Measurements from ENCODE around the gene ANKRD13D.
A peak's percentile ranks its signal among the peaks of the same experiment; 100 is the strongest.

ANKRD13D gene

DNA sequence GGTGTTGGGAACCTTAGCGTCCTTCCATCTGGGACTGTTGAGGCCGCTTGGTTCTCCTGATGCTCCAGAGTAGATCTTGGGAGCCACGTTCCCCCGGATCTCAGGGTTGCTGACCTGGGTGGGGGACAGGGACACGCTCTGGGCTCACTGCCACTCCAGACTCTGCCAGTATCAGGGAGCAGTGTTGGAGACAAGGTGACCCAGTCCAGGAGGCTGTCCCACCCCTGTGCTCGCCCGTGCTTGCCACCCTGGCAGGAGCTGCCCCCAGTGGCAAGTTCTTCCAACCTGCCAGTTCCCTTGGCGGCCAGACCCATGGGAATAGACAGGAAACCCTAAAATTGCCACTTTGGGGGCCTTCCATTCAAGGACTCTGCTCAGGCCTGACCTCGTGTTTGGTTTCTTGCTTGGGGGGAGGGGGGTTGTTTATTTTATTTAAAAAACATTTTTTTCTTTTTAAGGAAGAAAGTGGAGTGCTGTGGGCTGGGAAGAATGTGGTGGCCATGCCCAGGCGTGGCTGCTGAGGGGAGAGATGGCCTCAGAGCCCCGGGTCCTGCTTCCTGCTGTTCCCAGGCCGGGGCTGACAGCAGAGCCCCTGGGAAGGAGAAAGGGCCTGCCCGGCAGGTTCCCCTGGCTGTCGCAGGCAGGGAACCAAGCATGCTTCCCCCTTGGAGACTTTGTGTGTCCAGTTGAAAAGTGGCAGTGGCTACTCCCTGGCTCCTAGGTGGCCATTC lies 15.7 kb upstream of the ANKRD13D start:
- DNase-seq = no peak

DNA sequence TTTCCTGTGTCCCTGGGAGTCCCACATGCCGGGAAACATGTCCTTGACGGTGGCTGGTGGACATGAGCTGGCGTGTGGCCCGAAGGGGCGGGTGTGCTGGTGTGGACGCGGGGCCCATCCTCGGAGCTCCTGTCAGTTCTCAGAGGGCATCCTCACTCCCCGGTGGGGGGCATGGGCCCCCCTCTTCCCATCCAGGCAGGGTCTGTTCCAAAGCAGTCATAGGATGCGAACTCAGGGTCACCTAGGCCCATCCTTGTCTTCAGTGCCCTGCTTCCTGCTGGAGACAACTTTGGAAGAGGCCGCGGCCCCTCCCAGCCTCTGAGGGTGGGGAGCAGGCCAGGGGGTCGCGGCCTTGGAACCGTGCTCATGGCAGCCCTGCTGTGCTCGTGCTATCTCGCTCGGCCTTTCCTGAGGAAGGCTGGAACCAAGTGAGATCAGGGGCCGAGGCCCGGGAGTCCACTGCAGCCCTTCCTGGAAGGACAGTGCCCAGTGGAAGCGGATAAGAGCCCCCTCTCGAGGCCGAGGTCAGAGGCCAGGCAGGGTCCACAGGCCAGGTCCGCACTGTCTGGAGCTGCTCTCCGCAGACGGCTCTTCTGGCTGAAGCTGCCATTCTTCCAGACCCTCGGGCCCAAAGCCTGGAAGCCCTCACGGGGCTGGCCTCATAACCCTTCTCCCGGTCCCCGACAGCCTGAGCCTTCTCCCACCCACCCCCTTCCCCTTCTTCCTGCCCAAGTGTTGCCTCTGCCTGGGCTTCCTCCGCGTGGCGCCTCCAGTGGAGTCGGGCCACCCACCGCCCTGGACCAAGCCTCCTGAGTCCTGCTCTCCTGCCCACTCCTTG lies 14.1 kb upstream of the ANKRD13D start:
- DNase-seq = no peak

DNA sequence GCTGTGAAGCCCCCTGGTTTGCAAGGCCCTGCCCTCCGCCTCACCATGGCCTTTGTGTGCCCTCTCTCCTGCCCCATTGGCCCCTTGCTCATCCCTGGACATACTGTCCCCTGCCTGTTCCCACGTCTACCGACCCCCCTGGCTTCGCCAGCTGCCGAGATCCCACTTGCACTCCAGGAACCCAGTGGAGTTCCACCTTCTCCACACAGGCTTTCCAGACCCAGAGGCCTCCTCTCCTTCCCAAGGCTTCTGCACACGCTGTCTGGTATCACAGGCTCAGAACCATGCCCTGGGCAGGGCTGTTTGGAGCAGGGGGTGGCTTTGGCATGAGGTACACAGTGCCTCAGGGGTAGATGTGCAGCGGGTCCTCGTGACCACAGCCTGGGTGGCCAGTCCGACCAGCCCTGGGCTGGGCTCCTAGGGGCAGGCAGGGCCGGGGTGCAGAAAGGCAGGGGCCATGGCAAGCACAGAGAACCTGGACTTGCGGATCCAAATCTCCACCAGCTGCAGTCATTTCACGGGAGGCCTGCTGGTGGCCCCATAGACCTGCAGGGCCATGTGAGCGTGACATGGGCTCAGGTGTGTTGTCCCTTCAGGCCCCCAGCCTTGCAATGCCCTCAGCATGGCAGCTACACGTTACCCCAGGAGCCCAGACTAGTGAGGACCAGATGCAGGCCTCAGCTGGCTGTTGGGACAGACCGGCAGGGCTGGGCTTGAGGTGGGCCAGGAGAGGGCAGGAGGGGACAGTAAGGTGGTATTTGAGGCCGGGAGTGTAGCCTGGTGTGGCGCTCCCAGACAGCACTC lies 13.3 kb upstream of the ANKRD13D start:
- no peak for DNase-seq

DNA sequence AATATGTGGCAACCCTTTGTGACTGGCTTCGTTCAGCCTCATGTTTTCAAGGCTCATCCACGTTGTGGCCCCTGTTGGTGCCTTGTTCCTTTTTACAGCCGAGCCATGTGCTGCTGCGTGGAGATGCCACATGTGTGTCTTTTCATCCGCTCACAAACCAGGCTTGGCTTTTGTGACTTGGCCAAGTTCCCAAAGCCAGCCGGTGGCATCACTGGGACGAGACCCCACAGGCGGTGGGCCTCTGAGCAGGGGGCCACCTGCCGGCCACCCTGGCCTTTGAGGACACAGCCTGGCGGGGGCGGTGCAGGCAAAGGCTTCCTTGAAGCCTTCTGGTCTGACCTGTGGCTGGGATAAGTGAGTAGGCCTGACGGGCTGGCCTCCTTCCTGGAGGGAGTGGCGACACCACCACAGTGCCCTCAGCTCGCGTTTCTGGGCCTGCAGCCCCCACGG lies 12.3 kb upstream of the ANKRD13D start:
- peak in 1 of 51 donors; percentile 24 for DNase-seq

DNA sequence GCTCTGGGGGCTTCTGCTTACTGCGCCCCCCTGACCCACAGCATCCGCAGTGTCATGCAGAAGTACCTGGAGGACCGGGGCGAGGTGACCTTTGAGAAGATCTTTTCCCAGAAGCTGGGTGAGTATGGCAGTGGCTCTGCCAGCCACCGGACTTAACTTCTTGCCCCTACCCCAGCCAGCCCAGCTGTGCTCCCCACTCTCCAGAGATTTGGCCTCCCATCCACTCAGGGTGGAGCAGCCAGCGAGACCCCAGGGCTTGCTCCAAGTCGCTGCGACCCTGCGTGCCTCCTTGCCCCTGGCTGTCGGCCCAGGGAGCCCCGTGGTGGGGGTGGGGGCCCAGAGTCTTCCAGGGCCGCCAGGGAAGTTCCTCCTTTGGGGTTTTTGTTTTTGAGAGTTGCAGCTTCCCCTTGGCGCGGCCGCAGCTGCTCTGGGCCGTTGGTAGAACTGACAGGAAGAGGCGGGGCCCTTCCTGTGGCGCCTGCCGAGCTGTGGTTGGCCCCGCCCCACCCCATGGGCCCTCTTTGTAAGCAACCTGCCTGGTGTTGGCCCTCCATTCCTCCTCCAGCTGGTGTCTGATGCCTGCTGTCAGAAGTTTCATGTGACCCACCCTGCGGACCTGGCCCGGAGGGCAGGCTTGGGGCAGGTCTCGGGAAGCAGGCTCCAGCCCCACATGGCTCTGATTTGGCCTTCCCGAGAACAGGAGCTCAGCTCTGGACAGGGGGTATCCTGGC lies 11.7 kb upstream of the ANKRD13D start:
- peak in 27 of 51 donors; percentile 28 to 66 (median 43) for DNase-seq

DNA sequence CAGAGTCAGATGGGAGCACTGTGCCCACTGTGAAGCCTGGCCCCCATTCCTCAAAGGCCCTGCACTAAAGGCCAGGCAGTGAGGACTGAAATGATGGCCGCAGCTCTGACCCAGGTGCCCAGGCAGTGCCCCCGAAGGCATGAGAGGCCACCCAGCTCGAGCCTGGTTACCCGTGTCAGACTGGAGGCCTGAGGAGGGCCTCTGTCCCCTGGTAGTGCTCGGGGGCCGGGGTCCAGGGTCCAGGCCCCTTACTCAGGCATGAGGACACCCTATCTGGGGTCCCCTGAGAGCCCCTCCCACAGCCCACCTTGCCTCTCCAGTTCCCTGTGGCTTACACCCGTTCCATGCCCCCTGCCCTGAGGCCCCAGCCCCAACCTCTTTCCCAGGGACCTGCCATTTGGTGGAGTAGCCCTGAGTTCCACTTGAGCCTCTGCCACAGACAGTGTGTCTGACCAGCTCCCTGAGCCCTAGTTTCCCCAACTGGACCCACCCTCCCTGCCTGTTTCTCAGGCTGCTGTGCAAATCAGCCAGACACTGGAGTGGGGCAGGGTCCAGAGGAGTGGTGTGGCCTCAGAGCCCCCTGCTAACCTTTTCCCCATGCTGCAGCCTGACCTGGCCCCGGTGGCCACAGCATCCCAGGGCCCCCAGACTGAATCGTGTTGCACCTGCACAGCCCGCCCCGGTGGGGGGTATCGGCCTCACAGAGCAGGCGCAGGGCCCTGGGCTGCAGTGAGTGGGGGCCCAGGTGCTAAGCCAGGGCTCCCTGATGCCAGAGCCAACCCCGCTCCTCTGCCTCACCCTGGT lies 10.8 kb upstream of the ANKRD13D start:
- DNase-seq = no peak

DNA sequence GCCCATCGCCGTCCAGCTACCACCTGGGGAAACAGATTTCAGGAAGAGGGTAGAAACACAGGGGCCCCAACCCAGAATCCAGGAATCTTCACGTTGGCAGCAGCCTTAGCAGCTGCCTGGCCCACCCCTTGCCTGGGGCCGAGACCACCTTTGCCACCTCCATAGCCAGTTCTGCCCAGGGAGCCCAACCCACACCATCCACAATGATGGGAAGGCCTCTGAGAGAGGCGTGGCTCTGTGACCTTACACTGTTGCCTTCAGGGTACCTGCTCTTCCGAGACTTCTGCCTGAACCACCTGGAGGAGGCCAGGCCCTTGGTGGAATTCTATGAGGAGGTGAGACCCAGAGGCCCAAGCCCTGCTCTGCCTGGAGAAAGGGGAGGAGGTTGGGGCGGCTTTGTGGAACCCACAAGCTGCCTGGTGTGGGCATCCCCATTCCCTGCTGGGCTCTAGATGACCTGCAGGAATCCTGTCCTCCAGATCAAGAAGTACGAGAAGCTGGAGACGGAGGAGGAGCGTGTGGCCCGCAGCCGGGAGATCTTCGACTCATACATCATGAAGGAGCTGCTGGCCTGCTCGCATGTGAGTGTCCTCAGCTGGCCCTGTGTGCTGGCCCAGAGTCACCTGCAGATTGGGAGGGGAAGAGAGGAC lies 10.0 kb upstream of the ANKRD13D start:
- DNase-seq = no peak

DNA sequence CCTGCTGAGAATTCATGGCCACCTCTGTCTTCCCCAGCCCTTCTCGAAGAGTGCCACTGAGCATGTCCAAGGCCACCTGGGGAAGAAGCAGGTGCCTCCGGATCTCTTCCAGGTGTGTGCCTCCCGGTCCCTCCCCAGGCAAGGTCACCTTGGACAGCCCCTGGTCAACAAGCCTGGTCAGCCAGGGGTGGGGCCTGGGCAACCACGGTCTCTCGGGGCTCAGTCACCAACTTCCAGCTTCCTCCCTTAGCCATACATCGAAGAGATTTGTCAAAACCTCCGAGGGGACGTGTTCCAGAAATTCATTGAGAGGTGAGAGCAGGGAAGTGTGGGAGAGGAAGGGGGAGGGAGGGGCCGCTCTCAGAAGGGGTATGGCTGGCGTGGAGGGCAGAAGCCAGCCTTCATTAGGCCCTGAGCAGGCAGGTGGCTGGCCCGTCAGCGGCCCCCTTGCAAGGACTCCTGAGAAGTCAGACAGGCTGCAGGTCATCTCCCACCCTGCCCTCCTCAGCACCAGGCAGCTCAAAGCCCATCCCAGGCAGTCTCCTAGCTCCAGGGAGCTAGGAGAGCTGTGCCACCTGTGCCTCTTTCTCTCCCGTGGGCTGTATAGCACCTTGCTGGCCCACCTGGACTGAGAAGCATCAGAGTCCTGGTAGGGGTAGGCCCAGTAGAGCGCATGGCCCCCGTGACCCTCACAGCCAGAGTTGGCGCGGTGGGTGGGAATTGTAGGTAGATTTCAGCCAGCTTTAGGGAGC lies 9.3 kb upstream of the ANKRD13D start:
- DNase-seq = no peak

DNA sequence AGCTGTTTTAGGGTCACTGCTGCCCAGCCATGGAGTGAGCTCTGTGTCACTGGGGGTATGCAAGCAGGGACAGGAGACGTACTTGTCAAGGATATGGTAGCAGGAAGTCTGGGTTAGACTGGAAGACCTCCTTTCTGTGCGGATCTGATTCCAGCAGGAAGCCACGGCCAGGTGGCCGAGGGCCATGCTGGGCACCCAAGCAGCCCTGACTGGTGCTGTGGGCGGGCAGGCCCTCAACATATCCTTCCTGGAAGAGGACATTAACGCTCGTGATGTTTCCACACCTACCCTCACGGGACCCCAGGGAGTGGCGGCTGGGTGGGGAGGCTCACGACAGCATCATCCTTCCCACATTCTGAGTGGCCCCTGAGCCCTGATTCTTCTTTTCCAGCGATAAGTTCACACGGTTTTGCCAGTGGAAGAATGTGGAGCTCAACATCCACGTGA lies 8.7 kb upstream of the ANKRD13D start:
- no peak for DNase-seq

DNA sequence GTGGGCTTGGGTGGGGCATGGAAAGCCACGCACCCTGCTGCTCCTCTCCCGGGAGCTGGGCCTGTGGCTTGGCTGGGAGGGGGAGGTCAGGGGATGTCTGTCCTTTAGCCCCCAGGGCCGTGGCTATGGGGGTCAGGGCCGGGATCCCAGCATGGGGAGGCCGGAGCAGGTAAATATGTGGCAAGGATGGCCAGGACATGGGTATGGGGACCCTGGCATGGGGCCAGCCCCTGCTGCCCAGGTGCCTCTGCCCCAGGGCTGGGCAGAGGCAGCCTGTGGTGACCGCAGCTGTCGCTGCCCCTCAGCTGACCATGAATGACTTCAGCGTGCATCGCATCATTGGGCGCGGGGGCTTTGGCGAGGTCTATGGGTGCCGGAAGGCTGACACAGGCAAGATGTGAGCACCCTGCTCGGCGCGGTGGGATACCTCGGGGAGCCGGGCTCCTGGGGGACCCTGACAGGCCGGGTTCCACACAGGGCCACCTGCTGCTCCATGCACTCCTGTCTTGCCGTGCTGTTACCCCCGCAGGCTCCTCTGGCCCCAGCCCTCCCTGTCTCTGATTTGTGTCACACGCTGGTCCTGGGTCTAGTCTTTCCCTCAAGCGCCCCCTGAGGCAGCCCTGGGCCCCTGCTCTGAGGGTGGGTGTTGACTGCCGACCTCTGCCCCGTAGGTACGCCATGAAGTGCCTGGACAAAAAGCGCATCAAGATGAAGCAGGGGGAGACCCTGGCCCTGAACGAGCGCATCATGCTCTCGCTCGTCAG lies 8.1 kb upstream of the ANKRD13D start:
- DNase-seq = no peak

DNA sequence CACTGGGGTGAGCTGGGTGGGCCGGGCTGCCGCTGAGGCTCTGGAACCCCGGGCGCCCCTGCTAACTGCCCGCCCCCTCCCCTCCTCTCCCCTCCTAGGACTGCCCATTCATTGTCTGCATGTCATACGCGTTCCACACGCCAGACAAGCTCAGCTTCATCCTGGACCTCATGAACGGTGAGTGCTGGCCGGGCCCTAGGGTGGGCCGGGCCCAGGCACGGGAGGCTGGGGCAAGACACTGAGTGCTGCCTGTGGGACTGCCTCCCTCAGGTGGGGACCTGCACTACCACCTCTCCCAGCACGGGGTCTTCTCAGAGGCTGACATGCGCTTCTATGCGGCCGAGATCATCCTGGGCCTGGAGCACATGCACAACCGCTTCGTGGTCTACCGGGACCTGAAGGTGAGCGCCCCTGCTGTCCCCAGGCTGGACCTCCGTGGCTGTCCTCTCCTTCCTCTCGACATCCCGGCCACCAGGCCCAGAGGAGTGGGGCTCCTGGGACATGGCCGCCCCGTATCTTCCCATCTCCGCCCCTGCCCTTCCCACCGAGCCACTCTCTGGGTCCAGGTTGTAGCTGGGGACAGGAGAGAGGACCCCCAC lies 7.5 kb upstream of the ANKRD13D start:
- DNase-seq = no peak

DNA sequence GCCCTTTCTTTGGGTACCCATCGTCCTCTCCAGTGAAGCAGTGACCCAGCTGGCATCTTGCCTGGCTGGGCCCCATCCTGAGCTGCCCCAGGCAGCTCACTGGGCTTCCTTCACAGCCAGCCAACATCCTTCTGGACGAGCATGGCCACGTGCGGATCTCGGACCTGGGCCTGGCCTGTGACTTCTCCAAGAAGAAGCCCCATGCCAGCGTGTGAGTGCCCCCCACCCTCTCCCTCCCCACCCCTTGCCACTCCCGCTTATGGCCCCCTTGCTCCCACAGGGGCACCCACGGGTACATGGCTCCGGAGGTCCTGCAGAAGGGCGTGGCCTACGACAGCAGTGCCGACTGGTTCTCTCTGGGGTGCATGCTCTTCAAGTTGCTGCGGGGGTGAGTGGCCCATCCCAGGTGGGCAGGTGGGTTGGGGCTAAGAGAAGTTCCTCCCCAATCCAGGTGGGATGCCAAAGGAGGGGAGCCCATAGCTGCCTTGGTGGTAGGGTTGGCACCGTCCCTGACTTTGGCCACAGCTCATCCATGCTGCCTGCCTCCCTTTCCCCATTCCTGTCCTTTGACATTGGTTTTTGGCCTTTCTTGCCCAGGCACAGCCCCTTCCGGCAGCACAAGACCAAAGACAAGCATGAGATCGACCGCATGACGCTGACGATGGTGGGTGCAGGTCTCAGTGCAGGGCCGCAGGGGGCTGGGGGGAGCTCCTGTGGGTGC lies 6.8 kb upstream of the ANKRD13D start:
- DNase-seq = no peak

DNA sequence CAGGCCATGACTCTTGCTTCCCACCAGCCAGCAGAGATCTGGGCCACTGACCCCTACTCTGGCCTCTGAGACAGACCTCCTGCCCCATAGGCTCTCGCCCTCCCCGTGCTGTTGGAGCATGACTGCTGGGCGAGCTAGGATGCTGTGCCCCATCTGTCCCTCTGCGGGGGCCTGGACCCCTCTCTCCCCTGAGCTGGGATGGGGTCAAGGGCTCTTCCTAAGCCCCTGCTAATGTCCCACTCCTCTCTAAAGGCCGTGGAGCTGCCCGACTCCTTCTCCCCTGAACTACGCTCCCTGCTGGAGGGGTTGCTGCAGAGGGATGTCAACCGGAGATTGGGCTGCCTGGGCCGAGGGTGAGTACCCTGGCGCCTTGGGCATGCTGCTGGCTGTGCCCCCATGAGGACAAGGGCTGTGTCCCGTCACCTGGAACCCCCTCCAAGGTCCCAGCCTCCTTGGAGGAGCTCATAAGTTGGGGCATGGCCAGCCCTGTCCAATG lies 6.2 kb upstream of the ANKRD13D start:
- no peak for DNase-seq

DNA sequence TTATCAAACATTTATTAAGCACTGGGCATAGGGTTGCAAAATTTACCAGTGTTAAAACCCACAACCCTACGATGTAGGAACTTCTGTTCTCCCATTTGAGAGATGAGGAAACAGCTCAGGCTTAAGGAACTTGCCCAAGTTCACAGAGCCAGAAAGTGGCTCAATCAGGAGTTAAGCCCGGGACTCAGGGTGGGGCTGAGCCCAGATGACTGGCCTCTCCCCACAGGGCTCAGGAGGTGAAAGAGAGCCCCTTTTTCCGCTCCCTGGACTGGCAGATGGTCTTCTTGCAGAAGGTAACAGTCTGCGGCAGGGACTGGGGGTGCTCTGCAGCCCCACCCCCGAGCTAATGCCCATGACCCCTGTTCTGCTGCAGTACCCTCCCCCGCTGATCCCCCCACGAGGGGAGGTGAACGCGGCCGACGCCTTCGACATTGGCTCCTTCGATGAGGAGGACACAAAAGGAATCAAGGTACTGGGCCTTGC lies 5.6 kb upstream of the ANKRD13D start:
- no peak for DNase-seq

DNA sequence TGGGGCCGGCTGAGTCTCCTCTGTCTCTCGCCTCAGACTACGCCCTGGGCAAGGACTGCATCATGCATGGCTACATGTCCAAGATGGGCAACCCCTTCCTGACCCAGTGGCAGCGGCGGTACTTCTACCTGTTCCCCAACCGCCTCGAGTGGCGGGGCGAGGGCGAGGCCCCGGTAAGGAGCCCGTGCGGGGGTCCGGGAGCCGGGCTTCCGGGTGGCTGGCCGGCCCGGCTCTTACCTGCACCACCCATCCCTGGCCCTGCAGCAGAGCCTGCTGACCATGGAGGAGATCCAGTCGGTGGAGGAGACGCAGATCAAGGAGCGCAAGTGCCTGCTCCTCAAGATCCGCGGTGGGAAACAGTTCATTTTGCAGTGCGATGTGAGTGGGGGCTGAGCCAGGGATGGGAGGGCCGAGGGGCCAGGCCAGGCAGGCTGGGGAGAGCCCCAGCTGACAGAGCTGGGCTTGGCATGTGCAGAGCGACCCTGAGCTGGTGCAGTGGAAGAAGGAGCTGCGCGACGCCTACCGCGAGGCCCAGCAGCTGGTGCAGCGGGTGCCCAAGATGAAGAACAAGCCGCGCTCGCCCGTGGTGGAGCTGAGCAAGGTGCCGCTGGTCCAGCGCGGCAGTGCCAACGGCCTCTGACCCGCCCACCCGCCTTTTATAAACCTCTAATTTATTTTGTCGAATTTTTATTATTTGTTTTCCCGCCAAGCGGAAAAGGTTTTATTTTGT lies 4.1 kb upstream of the ANKRD13D start:
- DNase-seq = no peak
